SJSA1 (cell line): ENCODE measurements around the gene TEAD1. TPM values are rescaled to one million over a fixed set of nuclear protein-coding genes. Genes with fewer than 3 reads are reported as not detected.

ENCODE experiments used
- DNase-seq, 2 experiments: peaks; one replicate each; pipeline ENCODE4 v3.0.0-alpha.2; 2015 to 2020; ENCODE audit warnings: low spot score in 2 of 2, low read depth in 1 of 2
- H3K27ac ChIP-seq: fragments of 250-450 bp; sonication (Bioruptor Pico); 2 replicates; pipeline ENCODE4 v1.5.1; 2020; ENCODE audit warnings: mild to moderate bottlenecking, moderate library complexity
- H3K27me3 ChIP-seq: fragments of 250-450 bp; sonication (Bioruptor Pico); replicated peaks from 2 replicates; pipeline ENCODE4 v1.5.1; 2020; ENCODE audit warnings: mild to moderate bottlenecking, moderate library complexity
- H3K36me3 ChIP-seq: fragments of 250-450 bp; sonication (Bioruptor Pico); 2 replicates; pipeline ENCODE4 v1.5.1; 2020; ENCODE audit warnings: mild to moderate bottlenecking
- H3K4me1 ChIP-seq: fragments of 250-450 bp; sonication (Bioruptor Pico); replicated peaks from 2 replicates; pipeline ENCODE4 v1.6.1; 2021; ENCODE audit warnings: mild to moderate bottlenecking
- H3K4me3 ChIP-seq: fragments of 250-450 bp; sonication (Bioruptor Pico); 2 replicates; pipeline ENCODE4 v1.5.1; 2020; ENCODE audit warnings: mild to moderate bottlenecking
- H3K9me3 ChIP-seq: fragments of 250-450 bp; sonication (Bioruptor Pico); replicated peaks from 2 replicates; pipeline ENCODE4 v1.5.1; 2020; ENCODE audit warnings: mild to moderate bottlenecking
- total RNA-seq: library from RNA; depleted of rRNA; stranded (reverse); fragments of >200 nt; shearing (Covaris generic); gene quantifications from 2 replicates; pipeline ENCODE4 v1.2.3, GENCODE V29; 2014

TEAD1 gene
- total RNA-seq, 1 experiment from 2014 or later: 123 TPM

DNA sequence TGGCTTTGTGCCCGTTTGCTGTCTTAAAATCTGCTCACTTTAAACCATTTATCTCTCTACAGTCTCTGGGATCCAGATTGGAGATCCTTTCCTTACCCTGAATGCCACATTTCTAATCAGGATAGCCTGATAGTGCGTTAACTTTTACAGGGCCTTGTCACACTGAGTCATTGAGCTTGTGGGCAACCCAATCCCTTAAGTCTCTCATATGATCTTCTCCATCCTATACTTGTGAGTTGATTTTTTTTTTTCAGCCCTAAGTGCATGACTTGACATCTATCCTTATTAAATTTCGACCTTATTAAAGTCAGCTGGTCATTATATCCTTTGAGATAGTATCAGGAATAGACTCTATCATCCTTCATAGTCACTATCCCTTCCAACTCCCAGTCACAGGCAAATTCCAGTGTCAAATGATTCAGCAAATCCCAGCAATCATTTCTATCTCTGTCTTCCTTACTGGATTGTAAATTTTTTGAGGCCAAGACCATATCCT is 57.7 kb downstream of the TEAD1 start:
- DNase-seq: no peak
- no peak overlapping the region for H3K27ac ChIP-seq

GRCh38 chr11:12733091-12733490 is 58.9 kb downstream of the TEAD1 start:
- Histone ChIP-seq H3K27me3 (no peaks in the 10 kb centered on the region), H3K4me3 (no peak overlapping the region), H3K27ac (no peak overlapping the region), H3K9me3 (no peaks in the 10 kb centered on the region), H3K4me1 (peaks cover 15% of the 10 kb centered on the region), H3K36me3 (peaks cover 17% of the 10 kb centered on the region)
- DNase-seq: no peak

More for the DNA sequence above, 57.7 kb downstream of the TEAD1 start:
- peaks cover 27% of the 10 kb centered on the region for H3K4me1 ChIP-seq
- peaks cover 13% of the 10 kb centered on the region for H3K36me3 ChIP-seq
- no peaks in the 10 kb centered on the region for H3K9me3 ChIP-seq
- no peaks in the 10 kb centered on the region for H3K27me3 ChIP-seq
- no peak overlapping the region for H3K4me3 ChIP-seq

GRCh38 chr11:12734625-12735024 is 60.4 kb downstream of the TEAD1 start:
- no peak overlapping the region for H3K27ac ChIP-seq
- H3K4me3 ChIP-seq: no peak overlapping the region
- no peaks in the 10 kb centered on the region for H3K9me3 ChIP-seq
- peaks cover 3% of the 10 kb centered on the region; the same call in 1 of the 2 replicates for H3K4me1 ChIP-seq
- H3K36me3 ChIP-seq: peaks cover 31% of the 10 kb centered on the region
- DNase-seq: no peak
- no peaks in the 10 kb centered on the region for H3K27me3 ChIP-seq

- DNase-seq: no peak
- H3K4me1 ChIP-seq: peaks cover 3% of the 10 kb centered on the region; the same call in 1 of the 2 replicates
- no peaks in the 10 kb centered on the region for H3K9me3 ChIP-seq
- peaks cover 37% of the 10 kb centered on the region for H3K36me3 ChIP-seq
- H3K4me3 ChIP-seq: no peak overlapping the region
- H3K27ac ChIP-seq: no peak overlapping the region
- H3K27me3 ChIP-seq: no peaks in the 10 kb centered on the region
Measured at GRCh38 chr11:12735262-12735661, 61.0 kb downstream of the TEAD1 start.

- H3K36me3 ChIP-seq: peaks cover 39% of the 10 kb centered on the region
- no peak overlapping the region for H3K27ac ChIP-seq
- no peaks in the 10 kb centered on the region for H3K9me3 ChIP-seq
- H3K27me3 ChIP-seq: no peaks in the 10 kb centered on the region
- no peak for DNase-seq
- no peak overlapping the region for H3K4me3 ChIP-seq
- no peaks in the 10 kb centered on the region; the same call in 1 of the 2 replicates for H3K4me1 ChIP-seq
Measured at GRCh38 chr11:12737024-12737423, 62.8 kb downstream of the TEAD1 start.

- DNase-seq: no peak
- H3K27ac ChIP-seq: no peak overlapping the region
- H3K27me3 ChIP-seq: no peaks in the 10 kb centered on the region
- no peak overlapping the region for H3K4me3 ChIP-seq
- H3K36me3 ChIP-seq: peaks cover 26% of the 10 kb centered on the region
- H3K9me3 ChIP-seq: no peaks in the 10 kb centered on the region
- H3K4me1 ChIP-seq: peaks cover 10% of the 10 kb centered on the region
Measured at GRCh38 chr11:12741671-12742216, 67.5 kb downstream of the TEAD1 start.

DNA sequence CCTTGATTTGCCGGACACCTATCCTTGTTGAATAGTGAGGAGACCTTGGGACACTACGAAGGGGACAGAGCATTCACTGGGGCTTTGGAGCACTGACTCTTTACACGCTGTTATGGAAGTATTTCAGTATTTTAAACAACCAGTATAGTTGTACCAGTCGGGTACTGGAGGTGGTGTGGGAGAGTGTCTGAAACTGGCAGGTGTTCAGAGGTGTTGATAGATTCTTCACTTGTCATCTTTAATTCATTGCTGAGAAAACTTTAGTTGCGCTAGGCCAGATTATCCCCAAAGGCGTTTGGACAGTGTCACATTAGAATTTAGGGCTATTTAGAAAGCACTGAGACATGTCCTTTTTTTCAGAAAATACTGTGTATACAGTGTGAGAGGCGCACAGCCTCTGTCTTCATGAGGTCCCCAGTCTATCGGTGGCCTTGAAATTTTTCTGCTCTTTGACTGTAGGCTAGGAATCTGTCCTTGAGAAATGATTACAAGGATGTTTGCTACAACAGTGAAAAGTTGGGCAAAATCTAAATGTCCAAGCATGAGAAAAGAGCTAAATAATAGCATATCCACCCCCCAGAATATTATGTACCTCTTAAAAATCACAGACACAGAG is 69.7 kb downstream of the TEAD1 start:
- H3K36me3 ChIP-seq: peaks cover 15% of the 10 kb centered on the region

GRCh38 chr11:12744826-12745502 is 70.7 kb downstream of the TEAD1 start:
- Histone ChIP-seq H3K27ac (no peak overlapping the region), H3K36me3 (peaks cover 5% of the 10 kb centered on the region), H3K4me1 (peaks cover 12% of the 10 kb centered on the region), H3K4me3 (no peak overlapping the region), H3K9me3 (no peaks in the 10 kb centered on the region), H3K27me3 (no peaks in the 10 kb centered on the region)
- DNase-seq: no peak

More for the DNA sequence above, 69.7 kb downstream of the TEAD1 start:
- Histone ChIP-seq H3K4me1 (peaks cover 12% of the 10 kb centered on the region), H3K4me3 (no peak overlapping the region), H3K27ac (no peak overlapping the region), H3K27me3 (no peaks in the 10 kb centered on the region), H3K9me3 (no peaks in the 10 kb centered on the region)
- no peak for DNase-seq

DNA sequence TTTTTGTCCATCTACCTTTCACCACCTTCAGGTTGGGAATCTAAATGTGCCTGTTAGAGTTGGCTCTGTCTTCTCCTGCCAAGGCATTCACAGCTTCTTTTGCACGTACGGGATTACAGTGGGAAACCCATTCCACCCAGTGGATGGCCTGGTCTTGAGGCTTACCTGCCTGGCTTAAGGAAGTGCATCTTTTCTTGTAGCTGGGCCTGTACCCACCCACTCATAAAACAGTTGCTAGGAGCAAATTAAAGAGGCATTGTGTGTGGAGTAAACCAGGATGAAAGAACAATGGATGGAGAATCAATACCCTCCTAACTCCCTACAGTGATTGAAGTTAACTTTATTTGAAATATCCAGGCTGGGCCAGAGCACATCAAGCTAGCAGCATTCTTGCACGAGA is 71.6 kb downstream of the TEAD1 start:
- no peak overlapping the region for H3K4me3 ChIP-seq
- no peaks in the 10 kb centered on the region for H3K27me3 ChIP-seq
- H3K9me3 ChIP-seq: no peaks in the 10 kb centered on the region
- no peak for DNase-seq
- H3K4me1 ChIP-seq: peaks cover 12% of the 10 kb centered on the region
- no peak overlapping the region for H3K27ac ChIP-seq
- no peaks in the 10 kb centered on the region; the same call in 1 of the 2 replicates for H3K36me3 ChIP-seq

GRCh38 chr11:12746593-12747097 is 72.4 kb downstream of the TEAD1 start:
- H3K9me3 ChIP-seq: no peaks in the 10 kb centered on the region
- H3K4me3 ChIP-seq: no peak overlapping the region
- no peaks in the 10 kb centered on the region for H3K27me3 ChIP-seq
- peaks cover 12% of the 10 kb centered on the region for H3K4me1 ChIP-seq
- no peaks in the 10 kb centered on the region; the same call in 1 of the 2 replicates for H3K36me3 ChIP-seq
- no peak overlapping the region for H3K27ac ChIP-seq
- DNase-seq: peak; percentile 39 to 71

DNA sequence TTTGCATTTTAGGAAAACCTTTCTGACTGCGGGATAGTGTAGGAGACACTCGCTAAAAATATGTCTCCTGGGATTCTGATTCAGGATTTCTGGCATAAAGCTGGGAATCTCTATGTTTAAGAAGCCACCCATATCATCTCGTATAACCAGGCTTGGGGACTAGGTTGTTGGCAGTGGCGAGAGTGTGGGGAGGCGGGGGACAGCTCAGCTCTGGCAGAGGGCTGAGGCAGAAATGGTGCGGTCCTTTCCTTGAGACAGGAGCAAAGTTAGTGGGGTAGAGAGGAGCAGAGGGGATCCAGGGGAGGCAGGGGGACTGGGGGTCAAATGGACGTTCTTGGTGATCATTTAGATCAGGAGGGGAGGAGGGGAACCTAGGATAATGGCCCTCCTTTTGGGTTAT is 74.3 kb downstream of the TEAD1 start:
- Histone ChIP-seq H3K36me3 (no peaks in the 10 kb centered on the region), H3K9me3 (no peaks in the 10 kb centered on the region), H3K27ac (no peak overlapping the region), H3K4me1 (peaks cover 17% of the 10 kb centered on the region), H3K4me3 (no peak overlapping the region), H3K27me3 (no peaks in the 10 kb centered on the region)
- DNase-seq: no peak

GRCh38 chr11:12749442-12749841 is 75.2 kb downstream of the TEAD1 start:
- no peak overlapping the region for H3K4me3 ChIP-seq
- H3K36me3 ChIP-seq: no peaks in the 10 kb centered on the region
- no peak for DNase-seq
- no peaks in the 10 kb centered on the region for H3K9me3 ChIP-seq
- H3K4me1 ChIP-seq: peaks cover 26% of the 10 kb centered on the region
- no peak overlapping the region for H3K27ac ChIP-seq
- H3K27me3 ChIP-seq: no peaks in the 10 kb centered on the region

DNA sequence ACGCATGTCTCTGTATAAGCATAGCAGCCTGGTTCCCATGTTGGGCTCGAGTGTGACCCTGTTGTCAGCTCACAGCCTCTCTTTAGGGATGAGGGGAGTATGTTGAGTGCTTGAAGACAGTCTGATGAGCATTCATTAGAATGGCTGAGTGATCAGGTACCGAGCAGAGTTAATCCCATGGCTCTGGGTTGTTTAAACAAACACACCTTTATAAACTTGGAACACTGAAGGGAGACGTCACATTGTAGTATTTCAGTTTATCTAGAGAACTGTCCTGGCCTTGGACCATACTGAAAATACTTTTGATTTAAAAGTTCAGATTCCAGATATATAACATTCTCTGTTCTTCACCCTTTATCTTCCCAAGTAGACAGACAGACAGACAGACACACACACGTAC is 76.0 kb downstream of the TEAD1 start:
- no peaks in the 10 kb centered on the region for H3K9me3 ChIP-seq
- no peak for DNase-seq
- H3K4me1 ChIP-seq: peaks cover 33% of the 10 kb centered on the region
- H3K27me3 ChIP-seq: no peaks in the 10 kb centered on the region
- no peak overlapping the region for H3K4me3 ChIP-seq
- no peaks in the 10 kb centered on the region for H3K36me3 ChIP-seq
- H3K27ac ChIP-seq: no peak overlapping the region
